PC-3 (cell line): ENCODE measurements around the gene EPM2A. TPM values are rescaled to one million over a fixed set of nuclear protein-coding genes. Genes with fewer than 3 reads are reported as not detected.

Experiments
- ATAC-seq: fragments of 200-7000 bp; cut with Tn5 transposase; 2 replicates; pipeline ENCODE4 v1.9.1; 2020; ENCODE audit warnings: mild to moderate bottlenecking, moderate library complexity
- BruUV-seq: library from RNA; stranded (reverse); fragments of 400-500 nt; replicated peaks from 2 replicates; lab custom pipeline; 2021; lab: Mats Ljungman, UMichigan
- CTCF ChIA-PET: fragments of 300-600 bp; sonication (Branson Sonifier 250); formaldehyde crosslinking; loops from one replicate; lab custom pipeline; 2022; ENCODE audit warnings: antibody characterized with exemption; lab: Charles Lee
- POLR2A ChIA-PET: fragments of 300-600 bp; sonication (Branson Sonifier 250); formaldehyde crosslinking; loops from one replicate; lab custom pipeline; 2022; ENCODE audit warnings: antibody characterized with exemption; ENCODE audit not compliant: unreplicated experiment; lab: Charles Lee
- DNase-seq: peaks from one replicate; pipeline ENCODE4 v3.0.0-alpha.2; 2015
- H2AFZ ChIP-seq: fragments of 300-600 bp; sonication (generic); 2 replicates; pipeline ENCODE4 v1.6.0; 2016; ENCODE audit warnings: antibody characterized with exemption, low read length
- H3F3A ChIP-seq: fragments of 300-600 bp; sonication (generic); one replicate; pipeline ENCODE4 v1.6.0; 2017; ENCODE audit warnings: antibody characterized with exemption, low read length, control low read depth, mild to moderate bottlenecking; ENCODE audit not compliant: unreplicated experiment
- H3K27ac ChIP-seq: fragments of 300-600 bp; sonication (generic); 2 replicates; pipeline ENCODE4 v1.5.1; 2016; ENCODE audit warnings: mild to moderate bottlenecking, low read length
- H3K27me3 ChIP-seq: fragments of 300-600 bp; sonication (generic); 2 replicates; pipeline ENCODE4 v1.6.1; 2016; ENCODE audit warnings: low read length, mixed read lengths
- H3K36me3 ChIP-seq: fragments of 300-600 bp; sonication (generic); 2 replicates; pipeline ENCODE4 v1.6.1; 2016; ENCODE audit warnings: low read depth, mixed run types, low read length, mixed read lengths
- H3K4me1 ChIP-seq: fragments of 300-600 bp; sonication (generic); 2 replicates; pipeline ENCODE4 v1.5.1; 2016; ENCODE audit warnings: low read length; ENCODE audit not compliant: insufficient read depth
- H3K4me2 ChIP-seq: fragments of 300-600 bp; sonication (generic); 2 replicates; pipeline ENCODE4 v1.6.0; 2016; ENCODE audit warnings: low read length
- H3K4me3 ChIP-seq: fragments of 300-600 bp; sonication (generic); 2 replicates; pipeline ENCODE4 v1.5.1; 2016; ENCODE audit warnings: mild to moderate bottlenecking, low read length, mixed read lengths
- H3K79me2 ChIP-seq: fragments of 300-600 bp; sonication (generic); 2 replicates; pipeline ENCODE4 v1.6.1; 2017; ENCODE audit warnings: low read length, mixed read lengths
- H3K9ac ChIP-seq: fragments of 300-600 bp; sonication (generic); 2 replicates; pipeline ENCODE4 v1.6.0; 2016; ENCODE audit warnings: mild to moderate bottlenecking, low read length
- H3K9me2 ChIP-seq: fragments of 300-600 bp; sonication (generic); replicated peaks from 2 replicates; pipeline ENCODE4 v1.6.1; 2016; ENCODE audit warnings: mixed run types, low read length, mixed read lengths
- H3K9me3 ChIP-seq: fragments of 300-600 bp; sonication (generic); 2 replicates; pipeline ENCODE4 v1.6.1; 2016; ENCODE audit warnings: low read length, mixed read lengths
- H4K20me1 ChIP-seq: fragments of 300-600 bp; sonication (generic); 2 replicates; pipeline ENCODE4 v1.6.1; 2016; ENCODE audit warnings: low read length, mixed read lengths
- CTCF ChIP-seq: fragments of 300-600 bp; sonication (generic); conservative IDR thresholded peaks from 2 replicates; pipeline ENCODE4 v1.5.1; 2017; ENCODE audit warnings: antibody characterized with exemption, low read depth, mild to moderate bottlenecking, low read length
- EZH2 ChIP-seq: fragments of 300-600 bp; sonication (generic); IDR thresholded peaks from one replicate; pipeline ENCODE4 v1.6.1; 2017; ENCODE audit warnings: antibody characterized with exemption, mild to moderate bottlenecking, low read length; ENCODE audit not compliant: unreplicated experiment
- EZH2phosphoT487 ChIP-seq: fragments of 300-600 bp; sonication (generic); IDR thresholded peaks from 2 replicates; pipeline ENCODE4 v1.6.1; 2018; ENCODE audit warnings: mild to moderate bottlenecking, antibody characterized with exemption, low read length, borderline replicate concordance
- intact Hi-C: fragments of 100-400 bp; cut with micrococcal nuclease; formaldehyde crosslinking; loops from 2 replicates; pipeline ENCODE4 v1.9.0; 2023
- total RNA-seq: library from RNA; depleted of rRNA; stranded (reverse); fragments of >200 nt; gene quantifications from 2 replicates; pipeline ENCODE4 v1.2.3, GENCODE V29; 2014

EPM2A gene
- total RNA-seq, 1 experiment from 2014 or later = 2.9 TPM

GRCh38 chr6:145651988-145652387 is 83.3 kb downstream of the EPM2A start:
- intact Hi-C loops = no loop called here
- POLR2A ChIA-PET = no interaction called here
- ATAC-seq = no peak
- no peak overlapping the region for H2AFZ ChIP-seq
- H3K79me2 ChIP-seq = no peaks in the 10 kb centered on the region
- TF ChIP-seq EZH2 (no peak), EZH2phosphoT487 (no peak), CTCF (no peak)
- no peaks in the 10 kb centered on the region for H3K9me2 ChIP-seq
- no TSS peak for BruUV-seq
- no peak overlapping the region for H3K9ac ChIP-seq
- H3K4me3 ChIP-seq = no peak overlapping the region
- no peaks in the 10 kb centered on the region for H3K36me3 ChIP-seq
- H3K4me2 ChIP-seq = no peak overlapping the region
- H3K27me3 ChIP-seq = no peaks in the 10 kb centered on the region
- no peak overlapping the region for H3K27ac ChIP-seq
- H3K9me3 ChIP-seq = no peaks in the 10 kb centered on the region
- no peaks in the 10 kb centered on the region for H3F3A ChIP-seq
- H4K20me1 ChIP-seq = no peaks in the 10 kb centered on the region
- no peaks in the 10 kb centered on the region for H3K4me1 ChIP-seq
- CTCF ChIA-PET = no interaction called here
- DNase-seq = no peak

GRCh38 chr6:145648149-145648548 is 87.2 kb downstream of the EPM2A start:
- Histone ChIP-seq H3K9me2 (no peaks in the 10 kb centered on the region), H3K9me3 (no peaks in the 10 kb centered on the region), H3K27ac (no peak overlapping the region), H3K79me2 (no peaks in the 10 kb centered on the region), H3K4me3 (no peak overlapping the region), H3K4me1 (no peaks in the 10 kb centered on the region), H3K9ac (no peak overlapping the region), H3K4me2 (no peak overlapping the region), H3K27me3 (no peaks in the 10 kb centered on the region), H3F3A (no peaks in the 10 kb centered on the region), H2AFZ (no peak overlapping the region), H3K36me3 (no peaks in the 10 kb centered on the region), H4K20me1 (no peaks in the 10 kb centered on the region)
- DNase-seq = no peak
- BruUV-seq = no TSS peak
- ATAC-seq = no peak
- CTCF ChIA-PET = no interaction called here
- TF ChIP-seq CTCF = no peak
- no peak for TF ChIP-seq EZH2phosphoT487
- TF ChIP-seq EZH2 = no peak
- intact Hi-C loops = no loop called here
- POLR2A ChIA-PET = no interaction called here

DNA sequence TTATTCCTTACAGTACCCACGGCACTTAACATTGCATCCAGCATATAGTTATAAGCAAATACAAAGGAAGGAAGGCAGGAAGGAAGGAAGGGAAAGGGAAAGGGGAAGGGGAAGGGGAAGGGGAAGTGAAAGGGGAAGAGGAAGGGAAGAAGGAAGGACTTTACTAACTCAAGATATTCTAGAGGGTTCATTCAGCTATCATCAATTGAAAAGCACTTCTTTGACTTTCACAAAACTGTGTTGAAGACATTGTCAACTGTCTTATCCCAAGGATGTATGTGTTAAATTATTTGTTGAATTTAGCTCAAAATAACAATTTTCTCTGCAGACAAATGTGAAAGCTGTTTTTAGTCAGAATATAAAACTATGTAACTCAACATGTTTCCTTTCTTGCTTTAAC is 87.7 kb downstream of the EPM2A start:
- H3K4me2 ChIP-seq = no peak overlapping the region
- no peak for ATAC-seq
- no peaks in the 10 kb centered on the region for H3K36me3 ChIP-seq
- intact Hi-C loops = no loop called here
- H3K4me1 ChIP-seq = no peaks in the 10 kb centered on the region
- H3K9me2 ChIP-seq = no peaks in the 10 kb centered on the region
- H3K9ac ChIP-seq = no peak overlapping the region
- H3K27me3 ChIP-seq = no peaks in the 10 kb centered on the region
- no peak overlapping the region for H3K27ac ChIP-seq
- H3K9me3 ChIP-seq = no peaks in the 10 kb centered on the region
- H3K79me2 ChIP-seq = no peaks in the 10 kb centered on the region
- H3F3A ChIP-seq = no peaks in the 10 kb centered on the region
- TF ChIP-seq EZH2 = no peak
- TF ChIP-seq CTCF = no peak
- no peak for TF ChIP-seq EZH2phosphoT487
- ChIA-PET POLR2A (no interaction called here), CTCF (no interaction called here)
- H3K4me3 ChIP-seq = no peak overlapping the region
- no TSS peak for BruUV-seq
- DNase-seq = no peak
- no peak overlapping the region for H2AFZ ChIP-seq
- no peaks in the 10 kb centered on the region for H4K20me1 ChIP-seq
